SK-N-SH (cell line): ENCODE measurements around the gene CHD5. TPM values are rescaled to one million over a fixed set of nuclear protein-coding genes. Genes with fewer than 3 reads are reported as not detected.

Source experiments
- CTCF ChIA-PET: fragments of 300-600, 350-600 bp; formaldehyde crosslinking; extraction: SDS; loops from one replicate; lab custom pipeline; 2021; lab: Yijun Ruan, JAX
- POLR2A ChIA-PET: fragments of 350-600 bp; sonication (Branson Sonifier 250); formaldehyde crosslinking; extraction: SDS; loops from one replicate; lab custom pipeline; 2020; ENCODE audit warnings: antibody characterized with exemption, inconsistent platforms; lab: Yijun Ruan, JAX
- DNase-seq: peaks from one replicate; pipeline ENCODE4 v3.0.0; 2012
- H2AFZ ChIP-seq: fragments of 200-600 bp; sonication (generic); 2 replicates; pipeline ENCODE4 v1.8.1; 2016; ENCODE audit warnings: antibody characterized with exemption, mild to moderate bottlenecking, low read depth
- H3F3A ChIP-seq: fragments of 200-600 bp; sonication (generic); replicated peaks from 2 replicates; pipeline ENCODE3; 2016; ENCODE audit warnings: antibody characterized with exemption, mild to moderate bottlenecking; ENCODE audit not compliant: insufficient read depth
- H3K27ac ChIP-seq, 2 experiments: fragments of 200-500 bp in 1 of 2; fragments of 200-600 bp in 1 of 2; sonication (Bioruptor generic) in 1 of 2; sonication (generic), shearing (Covaris generic) in 1 of 2; 2 replicates each; pipeline versions ENCODE4 v1.5.1 to v1.6.1; 2014 to 2016; ENCODE audit warnings: low read depth in 2 of 2, inconsistent platforms in 1 of 2, low read length in 1 of 2, mild to moderate bottlenecking in 1 of 2, mixed read lengths in 1 of 2
- H3K27me3 ChIP-seq: fragments of 200-600 bp; sonication (generic), shearing (Covaris generic); 2 replicates; pipeline ENCODE4 v1.6.1; 2016; ENCODE audit warnings: mixed run types; ENCODE audit not compliant: insufficient read depth
- H3K36me3 ChIP-seq, 2 experiments: fragments of 200-500 bp in 1 of 2; fragments of 200-600 bp in 1 of 2; sonication (Bioruptor generic) in 1 of 2; sonication (generic) in 1 of 2; replicated peaks in 1 of 2; 2 replicates each; pipeline versions ENCODE3 to v1.5.1; 2014 to 2016; ENCODE audit warnings: low read length in 1 of 2, mild to moderate bottlenecking in 1 of 2; ENCODE audit not compliant: insufficient read depth in 2 of 2, control insufficient read depth in 1 of 2
- H3K4me1 ChIP-seq, 2 experiments: fragments of 200-500 bp in 1 of 2; fragments of 200-600 bp in 1 of 2; sonication (Bioruptor generic) in 1 of 2; sonication (generic), shearing (Covaris generic) in 1 of 2; 2 replicates each; pipeline versions ENCODE4 v1.5.1 to v1.6.1; 2014 to 2016; ENCODE audit warnings: low read depth in 1 of 2, low read length in 1 of 2, mixed run types in 1 of 2; ENCODE audit not compliant: insufficient read depth in 2 of 2, control insufficient read depth in 1 of 2
- H3K4me2 ChIP-seq: fragments of 200-600 bp; sonication (generic), shearing (Covaris generic); 2 replicates; pipeline ENCODE4 v1.6.1; 2017; ENCODE audit warnings: mixed run types
- H3K4me3 ChIP-seq, 2 experiments: fragments of 200-500 bp in 1 of 2; fragments of 200-600 bp in 1 of 2; sonication (Bioruptor generic) in 1 of 2; sonication (generic), shearing (Covaris generic) in 1 of 2; 2 replicates each; pipeline versions ENCODE4 v1.5.1 to v1.8.1; 2014 to 2016; ENCODE audit warnings: low read depth in 2 of 2, inconsistent platforms in 1 of 2, low read length in 1 of 2, mild to moderate bottlenecking in 1 of 2, mixed read lengths in 1 of 2, moderate library complexity in 1 of 2
- H3K79me2 ChIP-seq: fragments of 200-600 bp; sonication (generic); 2 replicates; pipeline ENCODE4 v1.8.1; 2017; ENCODE audit warnings: mild to moderate bottlenecking; ENCODE audit not compliant: insufficient read depth
- H3K9ac ChIP-seq: fragments of 200-600 bp; sonication (generic); 2 replicates; pipeline ENCODE4 v1.6.1; 2017; ENCODE audit warnings: mixed run types
- H3K9me2 ChIP-seq: fragments of 200-600 bp; sonication (generic); 2 replicates; pipeline ENCODE4 v1.6.1; 2017; ENCODE audit warnings: mixed run types
- H3K9me3 ChIP-seq: fragments of 200-600 bp; sonication (generic); 2 replicates; pipeline ENCODE4 v1.6.1; 2017; ENCODE audit warnings: mixed run types, mild to moderate bottlenecking, moderate library complexity
- H4K20me1 ChIP-seq: fragments of 200-600 bp; sonication (generic); 2 replicates; pipeline ENCODE4 v1.6.1; 2017; ENCODE audit warnings: mild to moderate bottlenecking, mixed run types; ENCODE audit not compliant: insufficient read depth
- CHD2 ChIP-seq: fragments of 150-350 bp; IDR thresholded peaks from 2 replicates; pipeline ENCODE4 v1.6.1; 2018; ENCODE audit warnings: low read length; ENCODE audit not compliant: partially characterized antibody
- ELF1 ChIP-seq: IDR thresholded peaks from 2 replicates; pipeline ENCODE4 v1.4.0; 2012
- EP300 ChIP-seq, 2 experiments: IDR thresholded peaks; 2 replicates each; pipeline versions ENCODE4 v1.4.0 to v1.6.1; 2012; ENCODE audit warnings: borderline replicate concordance in 1 of 2, low read depth in 1 of 2, low read length in 1 of 2
- FOSL2 ChIP-seq: IDR thresholded peaks from 2 replicates; pipeline ENCODE4 v1.4.0; 2012; ENCODE audit warnings: low read depth, mild to moderate bottlenecking, moderate library complexity, borderline replicate concordance
- FOXM1 ChIP-seq: IDR thresholded peaks from 2 replicates; pipeline ENCODE4 v1.4.0; 2012; ENCODE audit warnings: low read depth, mild to moderate bottlenecking
- GATA2 ChIP-seq: sonication (generic); formaldehyde crosslinking; IDR thresholded peaks from 2 replicates; pipeline ENCODE4 v1.5.0; 2020; ENCODE audit warnings: mild to moderate bottlenecking, missing genetic modification reagents
- JUND ChIP-seq: IDR thresholded peaks from 2 replicates; pipeline ENCODE4 v1.4.0; 2012
- NRF1 ChIP-seq: IDR thresholded peaks from 2 replicates; pipeline ENCODE4 v1.6.1; 2012; ENCODE audit warnings: low read depth, mild to moderate bottlenecking, low read length
- RCOR1 ChIP-seq: fragments of 150-350 bp; IDR thresholded peaks from 2 replicates; pipeline ENCODE4 v1.6.1; 2017; ENCODE audit warnings: antibody characterized with exemption, low read length
- RXRA ChIP-seq: IDR thresholded peaks from 2 replicates; pipeline ENCODE4 v1.4.0; 2012; ENCODE audit warnings: low read depth, mild to moderate bottlenecking, borderline replicate concordance
- SIN3A ChIP-seq: IDR thresholded peaks from 2 replicates; pipeline ENCODE4 v1.6.1; 2012; ENCODE audit warnings: low read depth, mild to moderate bottlenecking, low read length, moderate library complexity, borderline replicate concordance
- TAF1 ChIP-seq: IDR thresholded peaks from 2 replicates; pipeline ENCODE4 v1.6.1; 2012; ENCODE audit warnings: low read depth, mild to moderate bottlenecking, low read length, moderate library complexity, borderline replicate concordance
- TCF12 ChIP-seq: IDR thresholded peaks from 2 replicates; pipeline ENCODE4 v1.4.0; 2012
- TEAD4 ChIP-seq: IDR thresholded peaks from 2 replicates; pipeline ENCODE4 v1.4.0; 2012; ENCODE audit warnings: mild to moderate bottlenecking, borderline replicate concordance; ENCODE audit not compliant: insufficient read depth
- YY1 ChIP-seq: IDR thresholded peaks from 2 replicates; pipeline ENCODE4 v1.4.0; 2012; ENCODE audit warnings: low read depth, mild to moderate bottlenecking
- ZBTB33 ChIP-seq: IDR thresholded peaks from 2 replicates; pipeline ENCODE4 v1.4.0; 2012; ENCODE audit warnings: low read depth, borderline replicate concordance
- WGBS: methylation state at CpG from one replicate; pipeline ENCODE4 v1.1.6; 2017; ENCODE audit warnings: low lambda C conversion rate; 5-methylcytosine and 5-hydroxymethylcytosine counted together
- polyA plus RNA-seq, 3 experiments: library from polyadenylated mRNA; depleted of rRNA; stranded (reverse); fragments of >200 nt; gene quantifications; 2 replicates each; pipeline ENCODE4 v1.2.3, GENCODE V29; 2012
- TF ChIP-seq, protein P1 (sequence below): IDR thresholded peaks from 2 replicates; pipeline ENCODE4; 2012
- TF ChIP-seq, protein P2 (sequence below): IDR thresholded peaks from 2 replicates; pipeline ENCODE4 v1.4.0; 2012; ENCODE audit warnings: low read depth, borderline replicate concordance
- TF ChIP-seq, protein P3 (sequence below): fragments of 200-600 bp; sonication (generic); IDR thresholded peaks from 2 replicates; pipeline ENCODE4 v1.6.1; 2017; ENCODE audit warnings: antibody characterized with exemption, mild to moderate bottlenecking, moderate library complexity
- TF ChIP-seq, protein P4 (sequence below): IDR thresholded peaks from 2 replicates; pipeline ENCODE4 v1.6.1; 2012; ENCODE audit warnings: mild to moderate bottlenecking, low read depth, low read length, moderate library complexity

CHD5 gene
- polyA plus RNA-seq, 1 of the 3 experiments (the other 2 are of a cell fraction): 0.26 TPM

GRCh38 chr1:6175411-6175828 lies 4.7 kb downstream of the CHD5 start:
- H3K4me2 ChIP-seq: no peak overlapping the region
- TF ChIP-seq FOXM1 (no peak), RXRA (no peak), SIN3A (no peak), RCOR1 (no peak), GATA2 (CRISPR knock-in tag) (no peak), TAF1 (no peak), FOSL2 (no peak), ZBTB33 (no peak), YY1 (no peak), TEAD4 (no peak), EP300 (IDR thresholded peaks at IDR 0.05; ENCODE audit: borderline replicate concordance in 1 of 2, low read depth in 1 of 2, low read length in 1 of 2) (no peak), ELF1 (no peak), TCF12 (no peak), JUND (no peak), NRF1 (no peak), CHD2 (no peak)
- TF ChIP-seq, protein P1, sequence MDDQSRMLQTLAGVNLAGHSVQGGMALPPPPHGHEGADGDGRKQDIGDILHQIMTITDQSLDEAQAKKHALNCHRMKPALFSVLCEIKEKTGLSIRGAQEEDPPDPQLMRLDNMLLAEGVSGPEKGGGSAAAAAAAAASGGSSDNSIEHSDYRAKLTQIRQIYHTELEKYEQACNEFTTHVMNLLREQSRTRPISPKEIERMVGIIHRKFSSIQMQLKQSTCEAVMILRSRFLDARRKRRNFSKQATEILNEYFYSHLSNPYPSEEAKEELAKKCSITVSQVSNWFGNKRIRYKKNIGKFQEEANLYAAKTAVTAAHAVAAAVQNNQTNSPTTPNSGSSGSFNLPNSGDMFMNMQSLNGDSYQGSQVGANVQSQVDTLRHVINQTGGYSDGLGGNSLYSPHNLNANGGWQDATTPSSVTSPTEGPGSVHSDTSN: no peak
- TF ChIP-seq, protein P2, sequence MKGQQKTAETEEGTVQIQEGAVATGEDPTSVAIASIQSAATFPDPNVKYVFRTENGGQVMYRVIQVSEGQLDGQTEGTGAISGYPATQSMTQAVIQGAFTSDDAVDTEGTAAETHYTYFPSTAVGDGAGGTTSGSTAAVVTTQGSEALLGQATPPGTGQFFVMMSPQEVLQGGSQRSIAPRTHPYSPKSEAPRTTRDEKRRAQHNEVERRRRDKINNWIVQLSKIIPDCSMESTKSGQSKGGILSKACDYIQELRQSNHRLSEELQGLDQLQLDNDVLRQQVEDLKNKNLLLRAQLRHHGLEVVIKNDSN: no peak
- TF ChIP-seq, protein P3, sequence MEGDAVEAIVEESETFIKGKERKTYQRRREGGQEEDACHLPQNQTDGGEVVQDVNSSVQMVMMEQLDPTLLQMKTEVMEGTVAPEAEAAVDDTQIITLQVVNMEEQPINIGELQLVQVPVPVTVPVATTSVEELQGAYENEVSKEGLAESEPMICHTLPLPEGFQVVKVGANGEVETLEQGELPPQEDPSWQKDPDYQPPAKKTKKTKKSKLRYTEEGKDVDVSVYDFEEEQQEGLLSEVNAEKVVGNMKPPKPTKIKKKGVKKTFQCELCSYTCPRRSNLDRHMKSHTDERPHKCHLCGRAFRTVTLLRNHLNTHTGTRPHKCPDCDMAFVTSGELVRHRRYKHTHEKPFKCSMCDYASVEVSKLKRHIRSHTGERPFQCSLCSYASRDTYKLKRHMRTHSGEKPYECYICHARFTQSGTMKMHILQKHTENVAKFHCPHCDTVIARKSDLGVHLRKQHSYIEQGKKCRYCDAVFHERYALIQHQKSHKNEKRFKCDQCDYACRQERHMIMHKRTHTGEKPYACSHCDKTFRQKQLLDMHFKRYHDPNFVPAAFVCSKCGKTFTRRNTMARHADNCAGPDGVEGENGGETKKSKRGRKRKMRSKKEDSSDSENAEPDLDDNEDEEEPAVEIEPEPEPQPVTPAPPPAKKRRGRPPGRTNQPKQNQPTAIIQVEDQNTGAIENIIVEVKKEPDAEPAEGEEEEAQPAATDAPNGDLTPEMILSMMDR: no peak
- TF ChIP-seq, protein P4, sequence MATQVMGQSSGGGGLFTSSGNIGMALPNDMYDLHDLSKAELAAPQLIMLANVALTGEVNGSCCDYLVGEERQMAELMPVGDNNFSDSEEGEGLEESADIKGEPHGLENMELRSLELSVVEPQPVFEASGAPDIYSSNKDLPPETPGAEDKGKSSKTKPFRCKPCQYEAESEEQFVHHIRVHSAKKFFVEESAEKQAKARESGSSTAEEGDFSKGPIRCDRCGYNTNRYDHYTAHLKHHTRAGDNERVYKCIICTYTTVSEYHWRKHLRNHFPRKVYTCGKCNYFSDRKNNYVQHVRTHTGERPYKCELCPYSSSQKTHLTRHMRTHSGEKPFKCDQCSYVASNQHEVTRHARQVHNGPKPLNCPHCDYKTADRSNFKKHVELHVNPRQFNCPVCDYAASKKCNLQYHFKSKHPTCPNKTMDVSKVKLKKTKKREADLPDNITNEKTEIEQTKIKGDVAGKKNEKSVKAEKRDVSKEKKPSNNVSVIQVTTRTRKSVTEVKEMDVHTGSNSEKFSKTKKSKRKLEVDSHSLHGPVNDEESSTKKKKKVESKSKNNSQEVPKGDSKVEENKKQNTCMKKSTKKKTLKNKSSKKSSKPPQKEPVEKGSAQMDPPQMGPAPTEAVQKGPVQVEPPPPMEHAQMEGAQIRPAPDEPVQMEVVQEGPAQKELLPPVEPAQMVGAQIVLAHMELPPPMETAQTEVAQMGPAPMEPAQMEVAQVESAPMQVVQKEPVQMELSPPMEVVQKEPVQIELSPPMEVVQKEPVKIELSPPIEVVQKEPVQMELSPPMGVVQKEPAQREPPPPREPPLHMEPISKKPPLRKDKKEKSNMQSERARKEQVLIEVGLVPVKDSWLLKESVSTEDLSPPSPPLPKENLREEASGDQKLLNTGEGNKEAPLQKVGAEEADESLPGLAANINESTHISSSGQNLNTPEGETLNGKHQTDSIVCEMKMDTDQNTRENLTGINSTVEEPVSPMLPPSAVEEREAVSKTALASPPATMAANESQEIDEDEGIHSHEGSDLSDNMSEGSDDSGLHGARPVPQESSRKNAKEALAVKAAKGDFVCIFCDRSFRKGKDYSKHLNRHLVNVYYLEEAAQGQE: no peak
- TF ChIP-seq, all 33 proteins: peak for 0
- POLR2A ChIA-PET: no interaction called here

More at GRCh38 chr1:6175411-6175828, 4.7 kb downstream of the CHD5 start:
- Histone ChIP-seq H2AFZ (no peak overlapping the region), H3K9me2 (no peaks in the 10 kb centered on the region), H3K27ac (no peak overlapping the region), H3K4me1 (peaks cover 0 to 19% of the 10 kb centered on the region in 2 experiments; a peak in 1 of 4 replicates), H3F3A (no peaks in the 10 kb centered on the region), H3K36me3 (no peaks in the 10 kb centered on the region), H3K27me3 (peaks cover 8% of the 10 kb centered on the region; the same call in 1 of the 2 replicates), H4K20me1 (no peaks in the 10 kb centered on the region), H3K9me3 (no peaks in the 10 kb centered on the region), H3K9ac (no peak overlapping the region), H3K4me3 (no peak overlapping the region), H3K79me2 (no peaks in the 10 kb centered on the region)
- no peak for DNase-seq
- CTCF ChIA-PET: no interaction called here
- 78% methylated on average over 6 of the region's 6 CpGs for WGBS
